HG03066 (cell line): ENCODE results near the gene CDKL5.

ENCODE experiments used
- ATAC-seq: cut with Tn5 transposase; IDR thresholded peaks from one replicate; pipeline ENCODE4 v1.9.1; 2021; ENCODE audit warnings: low read depth; ENCODE audit not compliant: unreplicated experiment

Gene CDKL5

GRCh38 chrX:18455384-18455783 lies 30.0 kb downstream of the CDKL5 start:
- no peak for ATAC-seq

DNA sequence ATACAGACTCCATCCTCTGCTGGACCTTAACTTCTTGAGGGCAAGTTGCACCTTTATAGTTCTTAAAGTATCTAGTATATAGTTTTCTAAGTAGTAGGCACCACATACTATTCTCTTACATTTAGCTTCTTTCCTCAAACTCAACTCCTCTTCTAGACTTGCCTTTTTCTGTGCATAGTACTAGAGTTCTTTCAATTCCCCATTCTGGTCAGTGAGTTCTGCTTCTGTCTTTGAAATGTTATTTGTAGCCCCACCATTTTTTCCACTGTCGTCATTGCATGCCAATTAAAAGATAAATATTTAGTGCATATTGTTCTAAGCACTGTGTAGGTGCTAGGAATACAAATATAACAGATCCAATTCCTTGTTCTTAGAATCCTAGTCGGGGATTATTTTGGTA lies 31.6 kb downstream of the CDKL5 start:
- no peak for ATAC-seq

DNA sequence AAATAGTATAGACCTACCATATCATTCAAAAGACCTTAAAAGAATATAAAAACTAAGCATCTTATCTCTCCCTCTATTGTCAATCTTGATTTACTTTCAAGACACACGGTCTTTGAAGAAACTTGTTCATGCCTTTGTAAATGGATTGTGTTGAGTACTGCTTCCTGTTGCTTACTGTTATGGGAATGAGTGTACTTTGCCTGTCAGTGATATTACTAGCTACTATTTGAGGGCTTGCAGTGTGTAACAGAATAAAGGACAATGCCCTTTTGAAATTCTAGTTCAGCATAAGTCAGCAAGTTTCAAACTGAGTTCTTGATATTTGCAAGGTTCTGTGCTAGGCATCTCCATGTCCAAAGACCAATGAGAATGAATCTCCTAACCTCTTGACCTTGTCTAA lies 36.0 kb downstream of the CDKL5 start:
- ATAC-seq, result no peak

DNA sequence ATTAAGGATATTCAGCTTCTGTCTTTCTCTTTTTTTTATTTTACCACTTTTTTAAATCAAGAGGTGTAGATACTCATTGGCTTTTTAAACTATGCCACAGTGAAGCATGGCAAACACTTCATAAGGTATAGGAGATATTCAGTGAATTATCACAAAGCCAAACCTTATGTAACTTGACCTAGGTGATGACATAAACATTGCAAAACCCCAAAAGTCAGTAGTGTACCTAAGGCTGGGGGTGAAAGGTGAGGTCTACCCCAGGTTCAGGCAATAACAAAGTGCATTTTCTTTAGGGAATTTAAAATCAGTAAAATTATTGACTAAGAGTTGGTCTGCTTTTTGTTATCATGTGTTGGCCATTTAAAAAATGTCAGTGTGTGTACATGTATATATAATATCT lies 39.1 kb downstream of the CDKL5 start:
- ATAC-seq, result no peak

DNA sequence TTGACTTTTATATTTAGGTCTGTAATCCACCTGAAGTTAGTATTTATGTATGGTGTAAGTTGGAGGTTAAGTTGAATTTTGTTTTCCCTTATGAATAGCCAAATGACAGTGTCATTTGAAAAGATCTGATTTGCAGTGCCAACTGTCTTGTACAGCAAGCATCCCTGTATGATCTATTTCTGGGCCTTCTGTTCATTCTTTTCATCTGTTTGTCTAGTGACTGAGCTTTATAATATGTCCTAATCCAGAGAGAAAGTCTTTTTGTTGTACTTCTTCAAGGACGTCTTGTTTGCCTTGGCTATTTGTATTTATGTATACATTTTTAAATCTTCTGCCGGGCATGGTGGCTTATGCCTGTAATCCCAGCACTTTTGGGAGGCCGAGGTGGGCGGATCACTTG lies 39.6 kb downstream of the CDKL5 start:
- no peak for ATAC-seq

DNA sequence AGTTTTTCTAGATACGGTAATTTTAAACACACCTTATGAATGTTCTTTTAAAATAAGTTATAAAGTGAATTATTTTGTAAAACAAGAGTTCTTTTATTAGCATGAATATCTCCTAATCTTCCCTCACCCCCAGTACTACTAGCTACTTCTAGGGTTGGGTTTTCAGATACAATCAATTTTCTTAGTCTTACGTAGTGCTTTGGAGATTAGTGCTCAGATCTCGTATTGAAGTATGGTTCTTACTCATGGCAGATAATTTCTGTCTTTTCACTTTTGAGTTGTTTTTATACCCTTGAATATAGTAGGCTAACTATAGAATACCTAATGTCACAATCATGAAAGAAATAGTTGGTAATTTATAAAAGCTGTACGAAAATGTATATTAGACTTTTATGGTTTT lies 43.2 kb downstream of the CDKL5 start:
- ATAC-seq, result no peak

- no peak for ATAC-seq
Observed at GRCh38 chrX:18471296-18471695, 45.9 kb downstream of the CDKL5 start.

DNA sequence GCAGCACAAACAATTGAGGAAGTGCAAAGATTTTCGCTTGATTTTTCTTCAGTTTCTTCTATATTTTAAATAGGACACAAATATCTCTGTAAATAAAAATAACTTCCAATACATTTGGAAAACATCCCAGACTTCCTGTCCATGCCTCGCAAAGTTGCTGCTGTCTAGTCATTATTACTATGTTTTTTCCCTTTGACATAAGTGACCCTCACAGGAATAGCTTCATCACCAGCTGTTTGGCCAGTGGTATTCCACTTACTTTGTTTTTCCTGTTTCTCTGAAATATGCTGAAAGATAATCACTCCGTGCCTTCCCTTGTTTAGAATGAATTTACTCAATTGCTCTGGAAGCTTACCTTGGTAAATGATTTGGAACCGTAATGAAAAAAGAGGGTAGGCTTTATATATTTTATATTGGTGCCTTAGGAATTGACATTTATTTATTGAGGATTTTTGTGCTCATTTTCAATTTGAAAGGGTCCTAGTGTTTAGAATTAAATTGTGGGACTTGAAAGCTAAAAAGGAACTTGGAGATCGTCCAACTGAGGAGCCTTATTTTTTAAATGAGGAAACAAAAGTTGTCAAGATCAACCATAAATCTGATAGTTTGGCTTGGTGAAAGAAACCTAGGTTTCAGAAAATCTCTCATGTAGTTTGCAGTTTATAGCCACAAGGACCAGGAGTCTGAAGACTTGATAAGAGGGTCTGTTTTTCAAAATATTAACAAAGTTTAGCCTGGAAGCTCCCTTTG lies 65.6 kb downstream of the CDKL5 start:
- no peak for ATAC-seq

DNA sequence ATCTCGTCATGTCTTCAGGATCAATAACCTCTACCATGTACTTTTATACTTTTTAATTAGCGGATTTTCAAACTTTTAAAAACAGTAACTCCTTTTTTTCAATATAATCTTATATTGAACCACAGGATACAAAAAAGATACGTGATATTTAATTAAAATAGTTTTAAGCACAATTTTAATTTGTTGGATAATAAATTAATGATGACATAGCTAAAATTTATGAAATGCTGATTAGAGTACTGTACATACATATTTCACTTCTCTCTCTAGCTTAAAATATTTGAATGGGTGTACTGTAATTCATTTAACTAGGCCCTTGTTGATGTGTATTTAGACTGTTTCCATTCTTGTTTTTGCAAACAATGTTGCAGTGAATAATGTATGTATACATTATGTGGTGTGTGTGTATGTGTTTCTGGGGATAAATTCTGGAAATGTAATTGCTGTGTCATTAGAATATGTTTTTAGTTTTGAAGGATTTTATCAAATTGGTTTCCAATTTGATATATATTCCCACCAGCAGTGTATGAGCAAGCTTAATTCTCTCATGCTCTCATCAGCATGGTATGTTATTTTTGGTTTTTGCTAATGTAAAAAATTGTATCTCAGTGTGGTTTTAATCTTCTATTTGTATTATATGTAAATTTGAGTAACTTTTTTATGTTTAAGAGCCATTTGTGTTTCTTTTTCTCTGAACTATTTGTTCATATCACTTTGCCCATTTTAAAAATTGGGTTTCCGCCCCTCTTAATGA lies 66.4 kb downstream of the CDKL5 start:
- ATAC-seq, result no peak

DNA sequence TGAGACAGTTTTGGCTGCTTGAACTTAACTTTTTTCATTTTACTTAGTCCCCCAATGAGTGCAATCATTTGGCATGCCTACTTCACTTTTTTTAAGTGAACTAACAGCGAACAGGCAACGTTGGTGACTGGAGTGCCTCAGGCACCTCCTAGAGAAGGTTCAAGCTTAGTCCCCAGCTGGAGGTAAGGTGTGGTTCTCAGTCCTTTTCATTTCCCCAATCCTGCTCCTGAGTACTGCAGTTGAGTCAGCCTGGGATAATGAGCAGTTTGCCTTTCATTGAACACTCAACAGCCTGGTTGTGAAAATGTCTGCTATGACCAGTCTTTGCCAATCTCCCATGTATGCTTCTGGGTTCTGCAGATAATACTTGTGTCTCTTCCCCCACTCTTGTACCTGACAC lies 109.5 kb downstream of the CDKL5 start:
- ATAC-seq, result no peak

GRCh38 chrX:18537068-18537467 lies 111.7 kb downstream of the CDKL5 start:
- ATAC-seq, result no peak

- ATAC-seq, result no peak
Observed at GRCh38 chrX:18537524-18537923, 112.1 kb downstream of the CDKL5 start.

DNA sequence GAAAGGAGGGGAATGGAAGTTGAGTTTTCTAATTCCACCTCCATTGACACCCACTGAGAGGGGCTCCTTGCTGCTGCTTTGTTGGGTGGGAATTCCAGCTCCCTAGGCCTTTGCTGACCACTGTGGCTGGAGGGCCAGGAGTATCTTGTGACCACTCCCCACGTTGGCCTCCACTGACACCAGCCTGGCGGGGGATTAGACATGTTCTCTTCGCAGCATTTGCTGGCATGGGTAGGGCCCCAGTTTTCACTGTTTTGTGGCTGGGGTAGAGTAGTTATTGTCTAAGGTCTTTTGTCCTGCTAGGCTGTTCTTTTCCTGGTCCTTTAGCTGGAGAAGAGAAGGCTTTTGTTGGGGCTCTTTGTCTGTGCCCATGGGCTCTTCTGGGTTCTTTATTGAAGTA lies 116.7 kb downstream of the CDKL5 start:
- no peak for ATAC-seq

DNA sequence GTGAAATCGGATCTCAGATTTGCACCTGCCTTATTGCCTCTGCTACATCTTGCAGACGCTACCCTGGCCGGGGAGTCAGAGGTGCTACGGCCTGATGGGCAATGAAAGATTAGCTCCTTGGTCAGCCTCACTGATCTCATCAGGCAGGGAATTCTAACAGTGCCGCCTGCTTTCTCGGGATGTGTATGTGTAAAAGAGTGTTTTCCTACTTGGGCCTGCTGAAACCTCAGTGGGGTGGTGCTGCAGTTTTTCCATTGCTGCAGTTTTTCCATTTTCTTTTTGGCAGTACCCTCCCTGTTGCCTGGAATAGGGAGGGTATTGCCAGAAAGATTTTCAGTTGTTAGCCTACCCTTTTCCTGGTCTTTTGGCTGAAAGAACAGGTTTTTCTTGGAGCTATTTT lies 117.5 kb downstream of the CDKL5 start:
- ATAC-seq, result no peak

DNA sequence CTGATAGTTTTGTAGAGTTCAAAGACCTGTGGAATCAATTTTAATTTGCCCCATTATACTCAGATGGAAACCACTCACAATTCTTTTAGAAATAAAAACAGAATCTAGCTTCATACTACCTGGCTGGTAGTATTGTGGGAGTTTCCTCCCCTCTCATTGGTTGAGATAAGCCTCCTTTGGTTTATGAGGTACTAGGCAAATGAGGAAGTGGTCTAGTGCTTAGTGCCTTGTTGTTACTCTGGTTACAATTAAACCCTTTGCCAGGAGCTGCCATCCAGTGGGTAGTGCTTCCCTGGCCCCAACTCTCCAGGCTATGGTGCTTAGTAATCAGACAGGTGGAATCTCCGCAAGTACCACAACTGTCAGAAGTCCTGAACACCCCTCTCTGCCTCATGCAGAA lies 118.3 kb downstream of the CDKL5 start:
- no peak for ATAC-seq

DNA sequence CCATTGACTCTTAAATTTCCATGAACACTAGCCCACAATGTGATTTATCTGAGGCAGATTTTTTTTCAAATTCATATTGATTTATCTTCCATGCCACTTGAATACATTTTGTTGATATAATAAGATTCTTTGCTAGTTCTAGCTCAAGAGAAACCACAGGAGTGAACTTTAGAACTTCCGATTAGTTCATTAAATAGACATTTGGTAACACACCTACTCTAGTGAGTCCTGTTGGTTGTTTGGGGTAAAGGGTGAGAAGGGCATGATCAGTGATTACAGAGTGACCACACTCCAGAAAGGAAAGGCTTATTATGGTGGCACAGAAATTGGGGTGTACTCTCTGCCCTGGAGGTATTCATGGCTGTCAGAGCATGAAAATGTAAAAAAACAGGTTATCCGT lies 120.4 kb downstream of the CDKL5 start:
- no peak for ATAC-seq

DNA sequence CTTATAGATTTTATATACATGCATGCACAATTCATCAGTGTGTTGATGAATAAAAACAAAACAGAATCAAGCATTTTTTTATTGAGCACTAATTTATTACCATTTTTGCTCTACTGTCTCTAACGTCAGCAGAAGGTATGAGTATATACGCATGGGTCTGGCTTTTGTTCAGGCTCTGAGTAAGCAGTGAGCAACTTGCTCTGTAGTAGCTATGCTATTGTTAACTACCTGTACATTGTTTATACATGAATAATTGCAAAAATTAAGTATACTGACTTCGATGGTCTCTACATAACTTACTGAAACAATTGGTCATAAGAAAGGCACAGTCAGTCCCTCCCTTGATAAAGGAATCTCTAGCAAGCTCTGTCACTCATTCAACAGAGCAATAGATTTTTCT lies 123.6 kb downstream of the CDKL5 start:
- ATAC-seq, result no peak

DNA sequence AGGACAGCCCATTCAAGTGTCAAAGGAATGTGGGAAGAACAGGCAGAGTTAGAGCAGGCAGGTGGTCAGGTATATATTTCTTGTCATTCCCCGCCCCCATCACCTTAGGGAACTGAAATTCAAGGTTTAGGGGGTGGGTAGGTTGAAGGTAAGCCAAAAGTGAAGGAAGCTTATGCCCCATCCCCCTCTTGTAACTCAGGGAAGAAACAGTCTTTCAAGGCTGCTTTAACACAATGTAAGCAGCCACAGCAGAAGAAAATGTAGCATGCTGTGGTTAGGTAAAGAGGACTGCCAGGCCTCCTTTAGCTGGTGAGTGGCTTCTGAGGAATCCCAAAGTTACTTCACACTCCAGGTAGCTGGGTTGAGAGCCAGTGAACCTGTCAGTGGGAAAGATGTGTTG lies 124.2 kb downstream of the CDKL5 start:
- ATAC-seq, result no peak

DNA sequence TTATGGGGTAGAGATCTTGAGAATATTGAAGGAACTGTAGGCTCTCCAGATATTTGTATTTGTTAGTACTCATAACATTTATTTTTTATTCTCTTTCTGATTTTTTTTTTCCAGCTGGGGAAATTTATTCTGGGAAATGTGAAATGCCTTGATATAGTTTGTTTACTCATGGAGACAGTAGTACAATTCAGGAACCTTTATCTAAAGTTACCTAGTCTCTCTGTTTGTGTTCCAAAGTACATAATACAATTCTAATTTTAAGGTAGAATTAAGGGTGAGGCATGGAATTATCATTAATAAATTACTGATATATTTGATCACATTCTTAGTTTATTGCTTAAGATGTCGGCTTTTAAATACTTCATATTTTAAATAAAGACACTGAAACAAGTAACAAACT lies 132.5 kb downstream of the CDKL5 start:
- no peak for ATAC-seq

- ATAC-seq, result no peak
Observed at GRCh38 chrX:18558799-18559198, 133.4 kb downstream of the CDKL5 start.

- ATAC-seq, result no peak
Observed at GRCh38 chrX:18561020-18561419, 135.6 kb downstream of the CDKL5 start.

GRCh38 chrX:18565727-18566126 lies 140.3 kb downstream of the CDKL5 start:
- ATAC-seq, result no peak
